ENCODE measurements around the gene SRPK2. TPM values are rescaled to one million over a fixed set of nuclear protein-coding genes. Genes with fewer than 3 reads are reported as not detected.

The SRPK2 gene
- total RNA-seq, 4 donors from 2014 or later = 39.6 to 66.9 (median 45.6) TPM

DNA sequence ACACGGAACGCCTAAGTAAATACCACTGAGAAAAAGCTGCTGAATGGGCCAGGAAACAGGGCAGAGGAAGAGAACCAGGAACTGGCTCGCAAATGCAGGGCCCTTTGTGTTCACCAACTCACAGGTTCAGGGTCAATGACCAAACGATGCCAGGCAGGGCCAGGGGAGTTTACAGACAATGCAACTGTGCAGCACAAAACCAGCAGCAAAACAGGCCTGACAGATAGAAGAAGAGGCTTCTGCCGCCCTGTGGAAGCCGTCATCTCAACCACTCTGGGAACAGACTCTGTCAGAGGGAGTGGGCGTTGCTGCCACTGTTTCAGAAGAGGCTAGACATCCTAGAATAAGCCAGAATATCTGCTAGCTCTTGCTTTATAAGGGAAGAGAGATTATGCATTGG is 256.8 kb downstream of the SRPK2 start:
- TF ChIP-seq, protein P1, sequence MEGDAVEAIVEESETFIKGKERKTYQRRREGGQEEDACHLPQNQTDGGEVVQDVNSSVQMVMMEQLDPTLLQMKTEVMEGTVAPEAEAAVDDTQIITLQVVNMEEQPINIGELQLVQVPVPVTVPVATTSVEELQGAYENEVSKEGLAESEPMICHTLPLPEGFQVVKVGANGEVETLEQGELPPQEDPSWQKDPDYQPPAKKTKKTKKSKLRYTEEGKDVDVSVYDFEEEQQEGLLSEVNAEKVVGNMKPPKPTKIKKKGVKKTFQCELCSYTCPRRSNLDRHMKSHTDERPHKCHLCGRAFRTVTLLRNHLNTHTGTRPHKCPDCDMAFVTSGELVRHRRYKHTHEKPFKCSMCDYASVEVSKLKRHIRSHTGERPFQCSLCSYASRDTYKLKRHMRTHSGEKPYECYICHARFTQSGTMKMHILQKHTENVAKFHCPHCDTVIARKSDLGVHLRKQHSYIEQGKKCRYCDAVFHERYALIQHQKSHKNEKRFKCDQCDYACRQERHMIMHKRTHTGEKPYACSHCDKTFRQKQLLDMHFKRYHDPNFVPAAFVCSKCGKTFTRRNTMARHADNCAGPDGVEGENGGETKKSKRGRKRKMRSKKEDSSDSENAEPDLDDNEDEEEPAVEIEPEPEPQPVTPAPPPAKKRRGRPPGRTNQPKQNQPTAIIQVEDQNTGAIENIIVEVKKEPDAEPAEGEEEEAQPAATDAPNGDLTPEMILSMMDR (IDR thresholded peaks at IDR 0.05; ENCODE audit: low read depth) = no peak

- TF ChIP-seq, protein P1 (IDR thresholded peaks at IDR 0.05; ENCODE audit: low read depth) = no peak
Observed at GRCh38 chr7:105131033-105131656, 257.6 kb downstream of the SRPK2 start.

DNA sequence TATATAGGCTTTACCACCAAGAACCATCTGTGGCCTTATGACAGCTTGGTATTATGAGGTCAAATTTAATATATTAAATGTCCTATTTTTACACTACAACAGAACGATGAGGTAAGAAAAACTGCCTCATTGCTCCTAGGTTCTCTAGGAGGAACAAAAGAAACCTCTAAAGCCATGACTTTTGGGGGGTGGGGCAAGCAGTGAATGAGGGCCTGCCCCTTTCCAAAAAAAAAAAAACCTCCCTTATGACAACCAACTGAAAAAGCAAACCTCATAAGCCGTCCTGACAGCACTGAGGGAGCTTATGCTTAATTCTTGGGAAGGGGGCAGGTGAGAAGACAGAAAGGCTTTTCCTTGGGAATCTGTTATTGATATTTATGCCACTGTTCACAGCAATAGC is 258.1 kb downstream of the SRPK2 start:
- TF ChIP-seq, protein P1 (IDR thresholded peaks at IDR 0.05; ENCODE audit: low read depth) = no peak

- TF ChIP-seq, protein P1 (IDR thresholded peaks at IDR 0.05; ENCODE audit: low read depth) = no peak
Observed at GRCh38 chr7:105130048-105130447, 258.7 kb downstream of the SRPK2 start.

DNA sequence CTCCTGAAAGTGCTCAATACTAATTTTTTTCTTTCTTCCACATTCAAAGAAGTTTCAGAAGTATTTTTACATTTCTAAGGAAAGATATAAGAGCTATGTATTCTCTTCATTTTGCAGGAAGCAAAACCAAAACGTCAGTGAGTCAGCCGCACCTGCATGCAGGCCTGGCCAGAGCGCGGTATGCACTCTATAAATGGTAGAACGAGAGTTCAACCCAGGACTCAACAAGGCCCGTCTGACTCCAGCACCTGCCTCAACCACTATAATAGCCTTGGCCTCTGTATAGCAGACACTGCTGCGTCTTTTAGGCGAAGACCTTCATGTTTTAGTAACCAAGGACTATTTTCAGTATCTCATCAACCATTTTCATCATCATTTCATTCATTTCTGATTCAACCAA is 261.5 kb downstream of the SRPK2 start:
- TF ChIP-seq, protein P1 (IDR thresholded peaks at IDR 0.05; ENCODE audit: low read depth) = no peak

- TF ChIP-seq, protein P1 (IDR thresholded peaks at IDR 0.05; ENCODE audit: low read depth) = no peak
Observed at GRCh38 chr7:105126436-105126975, 262.2 kb downstream of the SRPK2 start.

DNA sequence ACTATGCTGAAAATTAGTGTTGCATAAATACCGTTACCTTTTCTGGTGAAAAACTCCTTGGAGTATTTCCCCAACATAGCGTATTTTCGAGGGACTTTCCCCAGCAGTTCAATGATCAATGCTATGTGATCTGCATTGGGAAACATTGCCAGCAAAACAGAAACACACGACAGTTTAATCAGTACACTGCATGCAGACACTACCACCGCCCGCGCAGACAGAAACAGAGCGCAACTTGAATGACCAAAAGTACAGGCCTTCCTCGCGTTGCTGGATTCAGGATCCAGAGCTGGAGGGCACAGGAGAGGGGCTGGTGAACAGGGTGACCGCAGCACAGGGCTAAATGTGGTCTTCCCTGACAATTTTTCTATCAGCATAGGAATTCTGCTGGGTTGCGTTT is 263.0 kb downstream of the SRPK2 start:
- TF ChIP-seq, protein P1 (IDR thresholded peaks at IDR 0.05; ENCODE audit: low read depth) = no peak

Measured in subcutaneous adipose tissue (tissue), 4 donors.